Mucosa of stomach (tissue), 1 donor: ENCODE measurements around the gene FGF5.

Source experiments
- H3K27me3 ChIP-seq: one replicate; pipeline ENCODE4 v1.7.0; 2013; ENCODE audit warnings: mild to moderate bottlenecking, low read length; ENCODE audit not compliant: control insufficient read depth, insufficient read depth
- H3K36me3 ChIP-seq: one replicate; pipeline ENCODE4 v1.7.0; 2013; ENCODE audit warnings: low read length; ENCODE audit not compliant: control insufficient read depth, insufficient read depth
- H3K4me1 ChIP-seq: one replicate; pipeline ENCODE4 v1.7.0; 2013; ENCODE audit warnings: mild to moderate bottlenecking, low read length; ENCODE audit not compliant: control insufficient read depth, insufficient read depth
- H3K4me3 ChIP-seq: one replicate; pipeline ENCODE4 v1.7.0; 2013; ENCODE audit warnings: low read length
- H3K9ac ChIP-seq: one replicate; pipeline ENCODE4 v1.7.0; 2013; ENCODE audit warnings: mild to moderate bottlenecking, low read length, moderate library complexity
- H3K9me3 ChIP-seq: one replicate; pipeline ENCODE4 v1.7.0; 2013; ENCODE audit warnings: mild to moderate bottlenecking, low read length, moderate library complexity; ENCODE audit not compliant: control insufficient read depth
- donor health status: Pancreatic carcinoma.

The FGF5 gene

GRCh38 chr4:80257851-80258250, 8.6 kb upstream of the FGF5 start:
- Histone ChIP-seq H3K9me3 (no peaks in the 10 kb centered on the region), H3K36me3 (no peaks in the 10 kb centered on the region), H3K4me3 (no peak overlapping the region), H3K4me1 (no peaks in the 10 kb centered on the region), H3K27me3 (peaks cover 12% of the 10 kb centered on the region), H3K9ac (no peak overlapping the region)

GRCh38 chr4:80259012-80259411, 7.5 kb upstream of the FGF5 start:
- peaks cover 24% of the 10 kb centered on the region for H3K27me3 ChIP-seq
- no peak overlapping the region for H3K9ac ChIP-seq
- no peaks in the 10 kb centered on the region for H3K4me1 ChIP-seq
- H3K4me3 ChIP-seq, result no peak overlapping the region
- no peaks in the 10 kb centered on the region for H3K9me3 ChIP-seq
- no peaks in the 10 kb centered on the region for H3K36me3 ChIP-seq

GRCh38 chr4:80259817-80260216, 6.6 kb upstream of the FGF5 start:
- H3K4me1 ChIP-seq, result no peaks in the 10 kb centered on the region
- H3K4me3 ChIP-seq, result no peak overlapping the region
- no peaks in the 10 kb centered on the region for H3K36me3 ChIP-seq
- H3K27me3 ChIP-seq, result peaks cover 32% of the 10 kb centered on the region
- H3K9ac ChIP-seq, result no peak overlapping the region
- no peaks in the 10 kb centered on the region for H3K9me3 ChIP-seq

GRCh38 chr4:80261989-80262600, 4.4 kb upstream of the FGF5 start:
- Histone ChIP-seq H3K9me3 (no peaks in the 10 kb centered on the region), H3K9ac (no peak overlapping the region), H3K4me1 (peaks cover 13% of the 10 kb centered on the region), H3K27me3 (peaks cover 53% of the 10 kb centered on the region), H3K36me3 (no peaks in the 10 kb centered on the region), H3K4me3 (no peak overlapping the region)

GRCh38 chr4:80263541-80264351, 2.7 kb upstream of the FGF5 start:
- no peaks in the 10 kb centered on the region for H3K9me3 ChIP-seq
- peaks cover 14% of the 10 kb centered on the region for H3K4me1 ChIP-seq
- H3K27me3 ChIP-seq, result peaks cover 67% of the 10 kb centered on the region
- H3K4me3 ChIP-seq, result no peak overlapping the region
- H3K9ac ChIP-seq, result no peak overlapping the region
- H3K36me3 ChIP-seq, result no peaks in the 10 kb centered on the region

- Histone ChIP-seq H3K4me3 (no peak overlapping the region), H3K36me3 (no peaks in the 10 kb centered on the region), H3K27me3 (peaks cover 71% of the 10 kb centered on the region), H3K9me3 (no peaks in the 10 kb centered on the region), H3K9ac (no peak overlapping the region), H3K4me1 (peaks cover 14% of the 10 kb centered on the region)
Observed at GRCh38 chr4:80264352-80264647, 2.2 kb upstream of the FGF5 start.

- Histone ChIP-seq H3K9ac (no peak overlapping the region), H3K27me3 (peaks cover 68% of the 10 kb centered on the region), H3K4me1 (peaks cover 14% of the 10 kb centered on the region), H3K36me3 (no peaks in the 10 kb centered on the region), H3K9me3 (no peaks in the 10 kb centered on the region), H3K4me3 (no peak overlapping the region)
Observed at GRCh38 chr4:80264825-80265224, 1.6 kb upstream of the FGF5 start.

- Histone ChIP-seq H3K9ac (no peak overlapping the region), H3K27me3 (peaks cover 68% of the 10 kb centered on the region), H3K4me3 (no peak overlapping the region), H3K4me1 (peaks cover 14% of the 10 kb centered on the region), H3K9me3 (no peaks in the 10 kb centered on the region), H3K36me3 (no peaks in the 10 kb centered on the region)
Observed at GRCh38 chr4:80265571-80266252, 752 bp upstream of the FGF5 start.

GRCh38 chr4:80266902-80267380, 477 bp downstream of the FGF5 start:
- Histone ChIP-seq H3K4me1 (peaks cover 14% of the 10 kb centered on the region), H3K4me3 (no peak overlapping the region), H3K9me3 (no peaks in the 10 kb centered on the region), H3K36me3 (no peaks in the 10 kb centered on the region), H3K27me3 (peaks cover 62% of the 10 kb centered on the region), H3K9ac (no peak overlapping the region)

GRCh38 chr4:80268081-80268823, 1.8 kb downstream of the FGF5 start:
- Histone ChIP-seq H3K4me1 (peaks cover 14% of the 10 kb centered on the region), H3K36me3 (no peaks in the 10 kb centered on the region), H3K9ac (no peak overlapping the region), H3K9me3 (no peaks in the 10 kb centered on the region), H3K27me3 (peaks cover 55% of the 10 kb centered on the region), H3K4me3 (no peak overlapping the region)

- H3K36me3 ChIP-seq, result no peaks in the 10 kb centered on the region
- H3K9me3 ChIP-seq, result no peaks in the 10 kb centered on the region
- H3K4me1 ChIP-seq, result peaks cover 14% of the 10 kb centered on the region
- no peak overlapping the region for H3K4me3 ChIP-seq
- H3K9ac ChIP-seq, result no peak overlapping the region
- peaks cover 48% of the 10 kb centered on the region for H3K27me3 ChIP-seq
Observed at GRCh38 chr4:80268936-80269335, 2.5 kb downstream of the FGF5 start.

- peaks cover 14% of the 10 kb centered on the region for H3K4me1 ChIP-seq
- H3K36me3 ChIP-seq, result no peaks in the 10 kb centered on the region
- H3K9me3 ChIP-seq, result no peaks in the 10 kb centered on the region
- H3K4me3 ChIP-seq, result no peak overlapping the region
- no peak overlapping the region for H3K9ac ChIP-seq
- peaks cover 34% of the 10 kb centered on the region for H3K27me3 ChIP-seq
Observed at GRCh38 chr4:80270321-80270720, 3.9 kb downstream of the FGF5 start.
